Right atrium auricular region (tissue), 2 donors: ENCODE data around the gene NCF2. TPM values are rescaled to one million over a fixed set of nuclear protein-coding genes. Genes with fewer than 3 reads are reported as not detected.

Experiments
- DNase-seq: peaks from one replicate; pipeline ENCODE4 v3.0.0-alpha.2; 2019; ENCODE audit warnings: low spot score
- H3K27ac ChIP-seq, 2 donors: fragments of 200-600 bp; sonication (generic); 1 replicate in 1 of 2; 2 replicates in 1 of 2; pipeline ENCODE4 v1.5.1; 2016 to 2019
- H3K27me3 ChIP-seq, 2 donors: fragments of 200-600 bp; sonication (generic); one replicate each; pipeline versions ENCODE4 v1.5.1 to v1.6.0; 2017 to 2019
- H3K36me3 ChIP-seq: fragments of 200-600 bp; sonication (generic); one replicate; pipeline ENCODE4 v1.5.1; 2016
- H3K4me1 ChIP-seq, 2 donors: fragments of 200-600 bp; sonication (generic); one replicate each; pipeline versions ENCODE4 v1.5.1 to v1.6.0; 2017 to 2019
- H3K4me3 ChIP-seq, 2 donors: fragments of 200-600 bp; sonication (generic); 1 replicate in 1 of 2; 2 replicates in 1 of 2; pipeline ENCODE4 v1.5.1; 2017 to 2019; ENCODE audit warnings: mild to moderate bottlenecking in 1 of 2, moderate library complexity in 1 of 2
- H3K9me3 ChIP-seq, 2 donors: fragments of 200-600 bp; sonication (generic); one replicate each; pipeline ENCODE4 v1.5.1; 2019
- CTCF ChIP-seq, 2 donors: fragments of 200-600 bp; sonication (generic); IDR thresholded peaks; one replicate each; pipeline ENCODE4 v1.5.1; 2019; ENCODE audit warnings: antibody characterized with exemption in 2 of 2
- total RNA-seq, 2 donors: library from RNA; depleted of rRNA; stranded (reverse); fragments of >200 nt; gene quantifications; one replicate each; pipeline ENCODE4 v1.1.0, GENCODE V29; 2016

NCF2 gene
- total RNA-seq, 2 donors from 2014 or later, result 3.2 to 10.7 TPM

GRCh38 chr1:183604038-183604808 lies 14.0 kb upstream of the NCF2 start:
- Histone ChIP-seq H3K4me3 (no peak overlapping the region), H3K4me1 (peaks cover 0 to 18% of the 10 kb centered on the region in 2 donors), H3K27ac (peak overlapping the region; percentile 13 to 23), H3K27me3 (no peaks in the 10 kb centered on the region), H3K9me3 (no peaks in the 10 kb centered on the region), H3K36me3 (no peaks in the 10 kb centered on the region)
- no peak for DNase-seq
- TF ChIP-seq CTCF (IDR thresholded peaks at IDR 0.05), result no peak

- H3K27ac ChIP-seq, result no peak overlapping the region
- H3K4me3 ChIP-seq, result no peak overlapping the region
- no peaks in the 10 kb centered on the region for H3K9me3 ChIP-seq
- peaks cover 0 to 8% of the 10 kb centered on the region in 2 donors for H3K4me1 ChIP-seq
- H3K36me3 ChIP-seq, result no peaks in the 10 kb centered on the region
- no peak for DNase-seq
- TF ChIP-seq CTCF (IDR thresholded peaks at IDR 0.05), result no peak
- H3K27me3 ChIP-seq, result no peaks in the 10 kb centered on the region
Observed at GRCh38 chr1:183602510-183602909, 12.3 kb upstream of the NCF2 start.

- TF ChIP-seq CTCF (IDR thresholded peaks at IDR 0.05), result no peak
- Histone ChIP-seq H3K27ac (peak overlapping the region; percentile 7 to 44), H3K27me3 (no peaks in the 10 kb centered on the region), H3K9me3 (no peaks in the 10 kb centered on the region), H3K4me1 (peaks cover 0 to 8% of the 10 kb centered on the region in 2 donors), H3K4me3 (no peak overlapping the region), H3K36me3 (no peaks in the 10 kb centered on the region)
- no peak for DNase-seq
Observed at GRCh38 chr1:183600634-183601033, 10.4 kb upstream of the NCF2 start.

- no peaks in the 10 kb centered on the region for H3K9me3 ChIP-seq
- no peak overlapping the region for H3K4me3 ChIP-seq
- no peak for TF ChIP-seq CTCF (IDR thresholded peaks at IDR 0.05)
- DNase-seq, result peak; percentile 87
- peak overlapping the region; percentile 7 to 44 for H3K27ac ChIP-seq
- no peaks in the 10 kb centered on the region for H3K27me3 ChIP-seq
- no peaks in the 10 kb centered on the region for H3K36me3 ChIP-seq
- H3K4me1 ChIP-seq, result peaks cover 0 to 8% of the 10 kb centered on the region in 2 donors
Observed at GRCh38 chr1:183600136-183600535, 9.9 kb upstream of the NCF2 start.

- Histone ChIP-seq H3K9me3 (no peaks in the 10 kb centered on the region), H3K4me3 (no peak overlapping the region), H3K27ac (peak overlapping the region in 1 of 2 donors; percentile 17), H3K27me3 (no peaks in the 10 kb centered on the region), H3K4me1 (peaks cover 0 to 8% of the 10 kb centered on the region in 2 donors), H3K36me3 (no peaks in the 10 kb centered on the region)
- TF ChIP-seq CTCF (IDR thresholded peaks at IDR 0.05), result no peak
- DNase-seq, result no peak
Observed at GRCh38 chr1:183598386-183598785, 8.1 kb upstream of the NCF2 start.
